Spleen (tissue), 7 donors: ENCODE measurements around the gene TMOD2.

Experiments
- POLR2A ChIP-seq, 3 donors: fragments of 450-650 bp; IDR thresholded peaks; one replicate each; pipeline ENCODE4 v1.5.1; 2017; ENCODE audit warnings: antibody characterized with exemption in 3 of 3, mild to moderate bottlenecking in 1 of 3
- TF ChIP-seq, protein P1 (sequence below), 11 experiments: fragments of 200-600 bp in 7 of 11; fragments of 450-650 bp in 4 of 11; sonication (generic) in 4 of 11; IDR thresholded peaks in 8 of 11; conservative IDR thresholded peaks in 3 of 11; 1 replicate in 7 of 11; 2 replicates in 4 of 11; pipeline versions ENCODE4 v1.4.0 to v1.8.0; 2016 to 2021; ENCODE audit warnings: antibody characterized with exemption in 11 of 11, inconsistent platforms in 4 of 11, mild to moderate bottlenecking in 1 of 11
- donor health status: DM: no; HTN: no; CAD: no; lungs with moderate emphysema.
- donor health status: DM: no; HTN: no; CAD: no.
- donor health status: DM: no; HTN: no; CAD: no.

DNA sequence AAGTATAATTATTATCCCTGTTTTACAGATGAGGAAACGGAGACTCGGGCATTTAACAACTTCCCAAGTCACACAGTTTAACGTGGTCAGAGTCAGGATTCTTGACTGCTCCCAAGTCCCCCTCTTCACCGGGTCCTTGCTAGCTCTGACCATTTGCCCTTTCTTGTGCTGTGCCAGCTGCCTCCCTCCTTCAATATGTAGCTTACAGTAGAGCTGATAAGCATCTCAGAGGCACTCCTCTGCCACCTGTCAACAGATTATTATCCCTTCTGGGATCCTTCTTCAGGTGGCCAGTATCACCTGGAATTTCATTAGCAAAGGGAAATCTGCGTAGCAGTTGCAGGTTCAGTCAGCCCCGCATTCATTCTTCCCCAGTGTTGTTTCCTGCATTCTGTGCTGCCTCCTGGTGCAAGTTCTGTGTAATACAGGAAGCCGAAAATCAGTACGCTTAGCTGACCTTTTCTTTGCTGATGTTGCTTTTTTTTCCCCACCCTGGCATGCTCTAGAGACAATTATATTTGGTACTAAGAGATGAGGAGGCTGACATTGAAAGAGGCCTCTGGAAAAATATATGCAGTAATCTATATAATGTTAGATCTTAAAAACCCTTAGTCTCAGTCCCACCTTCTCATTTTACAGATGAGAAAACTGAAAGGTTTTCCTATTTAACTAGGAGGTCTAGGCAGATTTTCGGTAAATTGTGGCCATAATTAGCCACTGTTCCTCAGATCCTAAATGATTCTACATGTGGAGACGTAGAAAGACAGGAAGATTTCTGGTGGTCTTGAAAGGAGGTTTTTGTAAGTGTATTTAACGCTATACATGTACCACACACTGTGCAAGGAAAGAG lies 24.8 kb downstream of the TMOD2 start:
- TF ChIP-seq POLR2A (IDR thresholded peaks at IDR 0.05): no peak
- TF ChIP-seq, protein P1, sequence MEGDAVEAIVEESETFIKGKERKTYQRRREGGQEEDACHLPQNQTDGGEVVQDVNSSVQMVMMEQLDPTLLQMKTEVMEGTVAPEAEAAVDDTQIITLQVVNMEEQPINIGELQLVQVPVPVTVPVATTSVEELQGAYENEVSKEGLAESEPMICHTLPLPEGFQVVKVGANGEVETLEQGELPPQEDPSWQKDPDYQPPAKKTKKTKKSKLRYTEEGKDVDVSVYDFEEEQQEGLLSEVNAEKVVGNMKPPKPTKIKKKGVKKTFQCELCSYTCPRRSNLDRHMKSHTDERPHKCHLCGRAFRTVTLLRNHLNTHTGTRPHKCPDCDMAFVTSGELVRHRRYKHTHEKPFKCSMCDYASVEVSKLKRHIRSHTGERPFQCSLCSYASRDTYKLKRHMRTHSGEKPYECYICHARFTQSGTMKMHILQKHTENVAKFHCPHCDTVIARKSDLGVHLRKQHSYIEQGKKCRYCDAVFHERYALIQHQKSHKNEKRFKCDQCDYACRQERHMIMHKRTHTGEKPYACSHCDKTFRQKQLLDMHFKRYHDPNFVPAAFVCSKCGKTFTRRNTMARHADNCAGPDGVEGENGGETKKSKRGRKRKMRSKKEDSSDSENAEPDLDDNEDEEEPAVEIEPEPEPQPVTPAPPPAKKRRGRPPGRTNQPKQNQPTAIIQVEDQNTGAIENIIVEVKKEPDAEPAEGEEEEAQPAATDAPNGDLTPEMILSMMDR (IDR thresholded peaks at IDR 0.05 in 8 of 11, conservative IDR thresholded peaks at IDR 0.05 in 3 of 11): peak; percentile 63 to 90 (median 77)
